Naive B cell (primary cell): ENCODE measurements around the gene NRG3. TPM values are rescaled to one million over a fixed set of nuclear protein-coding genes. Genes with fewer than 3 reads are reported as not detected.

ENCODE experiments used
- ATAC-seq, 2 donors: fragments of 150-1000 bp; cut with Tn5 transposase; 2 replicates each; pipeline ENCODE4 v1.10.0; 2021; ENCODE audit warnings: low read depth in 2 of 2, mild to moderate bottlenecking in 2 of 2, moderate library complexity in 2 of 2
- DNase-seq: peaks from one replicate; pipeline ENCODE4 v3.0.0; 2022
- H3K27ac Mint-ChIP-seq, 6 donors: one replicate each; pipeline ENCODE4 v1.8.0; 2020 to 2022; ENCODE audit warnings: mild to moderate bottlenecking in 6 of 6, mixed read lengths in 6 of 6, moderate library complexity in 5 of 6, inconsistent platforms in 2 of 6
- H3K27me3 Mint-ChIP-seq, 3 donors: one replicate each; pipeline ENCODE4 v1.8.0; 2021 to 2022; ENCODE audit warnings: mixed read lengths in 3 of 3, mild to moderate bottlenecking in 1 of 3
- H3K36me3 Mint-ChIP-seq, 2 donors: one replicate each; pipeline ENCODE4 v1.8.0; 2020 to 2022; ENCODE audit warnings: mixed read lengths in 2 of 2, inconsistent platforms in 1 of 2, mild to moderate bottlenecking in 1 of 2
- H3K4me1 Mint-ChIP-seq, 3 donors: one replicate each; pipeline ENCODE4 v1.8.0; 2020 to 2022; ENCODE audit warnings: mixed read lengths in 3 of 3, inconsistent platforms in 1 of 3, mild to moderate bottlenecking in 1 of 3, moderate library complexity in 1 of 3
- H3K4me3 Mint-ChIP-seq, 8 donors: one replicate each; pipeline ENCODE4 v1.8.0; 2020 to 2022; ENCODE audit warnings: mild to moderate bottlenecking in 8 of 8, mixed read lengths in 8 of 8, moderate library complexity in 8 of 8, inconsistent platforms in 2 of 8
- H3K9me3 Mint-ChIP-seq, 7 donors: one replicate each; pipeline ENCODE4 v1.8.0; 2020 to 2022; ENCODE audit warnings: mixed read lengths in 7 of 7, mild to moderate bottlenecking in 5 of 7, inconsistent platforms in 2 of 7, moderate library complexity in 1 of 7
- polyA plus RNA-seq, 6 donors: library from polyadenylated mRNA; unstranded; fragments of 300-500 nt; fragmentation: Illumina TruSeq; gene quantifications; one replicate each; pipeline ENCODE4 v1.2.3, GENCODE V29; 2021; ENCODE audit warnings: low read depth in 6 of 6

The NRG3 gene
- polyA plus RNA-seq, 6 donors from 2014 or later: not detected

- Mint-ChIP-seq H3K27me3 (no peaks in the 10 kb centered on the region), H3K4me1 (no peaks in the 10 kb centered on the region), H3K4me3 (no peak overlapping the region), H3K36me3 (no peaks in the 10 kb centered on the region), H3K9me3 (peaks cover 0 to 10% (median 2%) of the 10 kb centered on the region in 7 donors), H3K27ac (no peak overlapping the region)
- no peak for DNase-seq
- ATAC-seq: no peak
These were observed 1039.7 kb downstream of the NRG3 start for GRCh38 chr10:82914655-82915136.

- no peaks in the 10 kb centered on the region for H3K27me3 Mint-ChIP-seq
- no peaks in the 10 kb centered on the region for H3K4me1 Mint-ChIP-seq
- H3K36me3 Mint-ChIP-seq: no peaks in the 10 kb centered on the region
- no peak for DNase-seq
- no peak overlapping the region for H3K27ac Mint-ChIP-seq
- peaks cover 0 to 12% (median 2%) of the 10 kb centered on the region in 7 donors for H3K9me3 Mint-ChIP-seq
- H3K4me3 Mint-ChIP-seq: no peak overlapping the region
- no peak for ATAC-seq
These were observed 1041.9 kb downstream of the NRG3 start for GRCh38 chr10:82916941-82917340.

GRCh38 chr10:82918022-82918421, 1043.0 kb downstream of the NRG3 start:
- ATAC-seq (no peak), DNase-seq (no peak)
- Mint-ChIP-seq H3K4me3 (no peak overlapping the region), H3K36me3 (no peaks in the 10 kb centered on the region), H3K27ac (no peak overlapping the region), H3K4me1 (no peaks in the 10 kb centered on the region), H3K9me3 (peaks cover 0 to 12% (median 1%) of the 10 kb centered on the region in 7 donors), H3K27me3 (no peaks in the 10 kb centered on the region)

GRCh38 chr10:82922046-82922445, 1047.1 kb downstream of the NRG3 start:
- no peaks in the 10 kb centered on the region for H3K27me3 Mint-ChIP-seq
- H3K4me3 Mint-ChIP-seq: no peak overlapping the region
- H3K36me3 Mint-ChIP-seq: no peaks in the 10 kb centered on the region
- H3K4me1 Mint-ChIP-seq: no peaks in the 10 kb centered on the region
- H3K9me3 Mint-ChIP-seq: peaks cover 0 to 5% (median 0%) of the 10 kb centered on the region in 7 donors
- no peak for DNase-seq
- H3K27ac Mint-ChIP-seq: no peak overlapping the region
- ATAC-seq: no peak

GRCh38 chr10:82922755-82923154, 1047.8 kb downstream of the NRG3 start:
- DNase-seq: no peak
- no peak overlapping the region for H3K27ac Mint-ChIP-seq
- ATAC-seq: no peak

GRCh38 chr10:82924711-82925110, 1049.7 kb downstream of the NRG3 start:
- H3K4me1 Mint-ChIP-seq: no peaks in the 10 kb centered on the region
- H3K36me3 Mint-ChIP-seq: no peaks in the 10 kb centered on the region
- H3K9me3 Mint-ChIP-seq: peaks cover 0 to 7% (median 0%) of the 10 kb centered on the region in 7 donors
- H3K27me3 Mint-ChIP-seq: no peaks in the 10 kb centered on the region
- no peak overlapping the region for H3K27ac Mint-ChIP-seq
- H3K4me3 Mint-ChIP-seq: no peak overlapping the region
- DNase-seq (no peak), ATAC-seq (no peak)

More at GRCh38 chr10:82922755-82923154, 1047.8 kb downstream of the NRG3 start:
- H3K27me3 Mint-ChIP-seq: no peaks in the 10 kb centered on the region
- H3K36me3 Mint-ChIP-seq: no peaks in the 10 kb centered on the region
- H3K4me3 Mint-ChIP-seq: no peak overlapping the region
- H3K9me3 Mint-ChIP-seq: peaks cover 0 to 5% (median 0%) of the 10 kb centered on the region in 7 donors
- no peaks in the 10 kb centered on the region for H3K4me1 Mint-ChIP-seq

- DNase-seq: no peak
- no peak overlapping the region for H3K4me3 Mint-ChIP-seq
- H3K4me1 Mint-ChIP-seq: no peaks in the 10 kb centered on the region
- no peaks in the 10 kb centered on the region for H3K27me3 Mint-ChIP-seq
- ATAC-seq: no peak
- no peaks in the 10 kb centered on the region for H3K36me3 Mint-ChIP-seq
- no peak overlapping the region for H3K27ac Mint-ChIP-seq
- peaks cover 0 to 9% (median 0%) of the 10 kb centered on the region in 7 donors for H3K9me3 Mint-ChIP-seq
These were observed 1050.6 kb downstream of the NRG3 start for GRCh38 chr10:82925547-82925946.

- no peak for DNase-seq
- ATAC-seq: no peak
- Mint-ChIP-seq H3K4me3 (no peak overlapping the region), H3K27ac (no peak overlapping the region), H3K9me3 (peaks cover 0 to 9% (median 2%) of the 10 kb centered on the region in 7 donors), H3K36me3 (no peaks in the 10 kb centered on the region), H3K4me1 (no peaks in the 10 kb centered on the region), H3K27me3 (no peaks in the 10 kb centered on the region)
These were observed 1057.5 kb downstream of the NRG3 start for GRCh38 chr10:82932451-82932850.

- DNase-seq (no peak), ATAC-seq (no peak)
- Mint-ChIP-seq H3K36me3 (no peaks in the 10 kb centered on the region), H3K4me1 (no peaks in the 10 kb centered on the region), H3K4me3 (no peak overlapping the region), H3K27ac (no peak overlapping the region), H3K27me3 (no peaks in the 10 kb centered on the region), H3K9me3 (peaks cover 0 to 8% (median 2%) of the 10 kb centered on the region in 7 donors)
These were observed 1059.4 kb downstream of the NRG3 start for GRCh38 chr10:82934429-82934828.

- H3K27ac Mint-ChIP-seq: no peak overlapping the region
- H3K27me3 Mint-ChIP-seq: no peaks in the 10 kb centered on the region
- H3K36me3 Mint-ChIP-seq: no peaks in the 10 kb centered on the region
- no peak overlapping the region for H3K4me3 Mint-ChIP-seq
- DNase-seq (no peak), ATAC-seq (no peak)
- no peaks in the 10 kb centered on the region for H3K4me1 Mint-ChIP-seq
- peaks cover 0 to 6% (median 2%) of the 10 kb centered on the region in 7 donors for H3K9me3 Mint-ChIP-seq
These were observed 1060.0 kb downstream of the NRG3 start for GRCh38 chr10:82934947-82935346.

GRCh38 chr10:82938331-82938730, 1063.3 kb downstream of the NRG3 start:
- Mint-ChIP-seq H3K9me3 (peaks cover 0 to 16% (median 0%) of the 10 kb centered on the region in 7 donors), H3K27me3 (no peaks in the 10 kb centered on the region), H3K4me1 (no peaks in the 10 kb centered on the region), H3K27ac (no peak overlapping the region), H3K36me3 (no peaks in the 10 kb centered on the region), H3K4me3 (no peak overlapping the region)
- DNase-seq (no peak), ATAC-seq (no peak)

GRCh38 chr10:82942286-82943099, 1067.5 kb downstream of the NRG3 start:
- Mint-ChIP-seq H3K36me3 (no peaks in the 10 kb centered on the region), H3K9me3 (peaks cover 2 to 31% (median 4%) of the 10 kb centered on the region in 7 donors), H3K4me3 (no peak overlapping the region), H3K27me3 (no peaks in the 10 kb centered on the region), H3K27ac (no peak overlapping the region), H3K4me1 (no peaks in the 10 kb centered on the region)
- DNase-seq (no peak), ATAC-seq (no peak)

- ATAC-seq (no peak), DNase-seq (no peak)
- peaks cover 2 to 31% (median 4%) of the 10 kb centered on the region in 7 donors for H3K9me3 Mint-ChIP-seq
- no peaks in the 10 kb centered on the region for H3K4me1 Mint-ChIP-seq
- H3K36me3 Mint-ChIP-seq: no peaks in the 10 kb centered on the region
- no peaks in the 10 kb centered on the region for H3K27me3 Mint-ChIP-seq
- H3K4me3 Mint-ChIP-seq: no peak overlapping the region
- no peak overlapping the region for H3K27ac Mint-ChIP-seq
These were observed 1068.1 kb downstream of the NRG3 start for GRCh38 chr10:82943142-82943541.

- H3K27ac Mint-ChIP-seq: no peak overlapping the region
- ATAC-seq: no peak
- DNase-seq: no peak
- peaks cover 0 to 11% (median 5%) of the 10 kb centered on the region in 7 donors for H3K9me3 Mint-ChIP-seq
- H3K4me1 Mint-ChIP-seq: no peaks in the 10 kb centered on the region
- no peaks in the 10 kb centered on the region for H3K36me3 Mint-ChIP-seq
- no peak overlapping the region for H3K4me3 Mint-ChIP-seq
- H3K27me3 Mint-ChIP-seq: no peaks in the 10 kb centered on the region
These were observed 1075.0 kb downstream of the NRG3 start for GRCh38 chr10:82949816-82950575.
